ENCODE measurements around the gene MPO.

MPO gene

GRCh38 chr17:58232707-58233156, 48.0 kb downstream of the MPO start:
- DNase-seq (ENCODE audit: low read depth) = no peak

- DNase-seq (ENCODE audit: low read depth) = no peak
These were observed 49.1 kb downstream of the MPO start for GRCh38 chr17:58231641-58232040.

- no peak for DNase-seq (ENCODE audit: low read depth)
These were observed 50.9 kb downstream of the MPO start for GRCh38 chr17:58229881-58230280.

- no peak for DNase-seq (ENCODE audit: low read depth)
These were observed 51.4 kb downstream of the MPO start for GRCh38 chr17:58229384-58229783.

GRCh38 chr17:58228679-58229078, 52.1 kb downstream of the MPO start:
- no peak for DNase-seq (ENCODE audit: low read depth)

- no peak for DNase-seq (ENCODE audit: low read depth)
These were observed 53.0 kb downstream of the MPO start for GRCh38 chr17:58227733-58228132.

- no peak for DNase-seq (ENCODE audit: low read depth)
These were observed 56.4 kb downstream of the MPO start for GRCh38 chr17:58224315-58224714.
